AG08396 (cell line): ENCODE measurements around the gene KRTAP21-1.
"Not testable (repeated sequence)": the region's sequence is repeated elsewhere in the genome, so short reads cannot be mapped to it uniquely, and the experiment has no call there.

ENCODE experiments used
- DNase-seq: peaks from one replicate; pipeline ENCODE4 v3.0.0; 2012; ENCODE audit warnings: low spot score, mixed read lengths

The KRTAP21-1 gene

DNA sequence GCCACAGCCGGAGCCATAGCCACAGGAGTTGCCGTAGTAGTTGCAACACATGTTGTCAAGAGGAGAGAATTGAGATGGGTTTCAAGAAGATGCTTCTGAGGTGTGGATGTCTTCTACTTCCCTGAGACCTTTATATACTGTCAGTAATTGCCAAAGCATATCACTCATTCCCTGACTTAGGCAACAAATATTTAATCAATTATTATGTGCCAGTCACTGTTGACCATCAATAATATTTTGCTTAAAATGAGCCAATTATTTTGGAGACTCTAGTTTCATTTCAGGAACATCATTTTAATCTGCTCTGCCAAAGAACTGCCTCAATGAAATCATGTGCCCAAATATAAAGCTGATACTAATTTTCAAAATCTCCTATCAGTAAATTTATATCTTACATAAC lies at the start of gene KRTAP21-1:
Gene KRTAP21-1 (minus strand): TSS at position 101 of the 400 bp plus-strand sequence. CDS start 50 bp downstream, at position 51.
- not testable (repeated sequence) for DNase-seq

DNA sequence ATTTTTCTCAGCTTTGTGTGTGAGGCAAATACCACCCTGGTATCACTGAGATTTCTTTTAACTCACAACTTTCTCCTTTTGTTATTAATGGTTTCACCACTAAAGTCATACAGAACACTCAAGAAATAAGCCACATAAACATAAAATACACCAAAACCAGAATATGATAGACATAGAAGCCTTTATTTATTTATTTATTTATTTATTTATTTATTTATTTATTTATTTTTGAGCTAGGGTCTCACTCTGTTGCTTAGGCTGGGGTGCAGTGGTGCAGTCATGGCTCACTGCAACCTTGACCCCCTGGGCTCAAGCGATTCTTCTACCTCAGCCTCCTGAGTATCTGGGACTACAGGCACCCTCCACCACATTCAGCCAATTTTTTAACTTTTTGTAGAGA lies 45.4 kb upstream of the KRTAP21-1 start:
- no peak for DNase-seq

DNA sequence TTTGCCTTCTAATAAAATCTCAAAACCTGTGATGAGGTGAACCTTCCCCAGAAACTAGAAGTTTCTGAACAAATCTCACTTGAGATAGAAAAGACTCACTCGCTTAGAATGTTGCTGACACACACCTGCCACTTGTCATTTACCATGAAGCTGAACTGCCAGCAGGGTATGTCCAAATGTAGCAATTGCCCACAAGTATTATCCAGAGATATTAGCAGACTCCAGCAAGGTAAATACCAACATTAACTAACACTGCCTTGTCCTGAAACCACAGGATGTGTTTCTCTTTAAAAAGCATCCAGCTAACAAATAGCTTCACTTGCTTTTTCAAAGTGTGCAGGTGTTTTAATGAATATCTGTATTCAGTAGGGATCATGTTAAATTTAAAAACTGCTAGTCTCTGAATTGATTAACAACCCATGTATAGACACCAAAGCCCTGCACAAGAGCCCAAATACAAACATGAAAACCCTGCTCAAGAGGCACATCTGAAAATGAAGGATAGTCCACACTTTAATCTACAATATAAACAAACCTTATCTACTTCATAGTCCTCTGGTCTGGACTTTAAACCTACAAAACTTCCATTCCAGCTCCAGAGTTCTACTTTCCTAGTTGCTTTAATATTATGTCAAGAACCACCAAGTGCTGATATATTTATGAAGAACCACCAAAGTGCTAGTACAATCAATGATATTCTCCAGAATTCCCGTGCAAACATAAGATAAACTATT lies 38.5 kb upstream of the KRTAP21-1 start:
- no peak for DNase-seq

DNA sequence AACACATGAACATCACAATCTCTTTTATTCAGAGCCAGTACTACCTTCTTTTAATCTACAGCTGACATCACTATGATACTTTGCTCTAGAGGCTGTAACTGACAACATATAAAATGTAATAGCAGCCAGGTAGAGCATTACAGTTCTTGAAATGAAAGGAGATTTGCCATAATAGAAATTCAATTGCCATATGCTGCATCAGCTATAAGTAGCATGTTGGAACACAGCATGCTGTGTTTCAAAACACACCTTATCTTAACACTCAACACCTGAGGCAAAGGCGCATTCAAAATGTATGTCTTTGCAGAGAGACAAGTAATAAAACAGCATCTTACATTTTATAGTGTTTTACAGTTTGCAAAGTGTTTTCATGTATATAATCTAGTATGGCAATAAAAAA lies 24.0 kb upstream of the KRTAP21-1 start:
- no peak for DNase-seq

DNA sequence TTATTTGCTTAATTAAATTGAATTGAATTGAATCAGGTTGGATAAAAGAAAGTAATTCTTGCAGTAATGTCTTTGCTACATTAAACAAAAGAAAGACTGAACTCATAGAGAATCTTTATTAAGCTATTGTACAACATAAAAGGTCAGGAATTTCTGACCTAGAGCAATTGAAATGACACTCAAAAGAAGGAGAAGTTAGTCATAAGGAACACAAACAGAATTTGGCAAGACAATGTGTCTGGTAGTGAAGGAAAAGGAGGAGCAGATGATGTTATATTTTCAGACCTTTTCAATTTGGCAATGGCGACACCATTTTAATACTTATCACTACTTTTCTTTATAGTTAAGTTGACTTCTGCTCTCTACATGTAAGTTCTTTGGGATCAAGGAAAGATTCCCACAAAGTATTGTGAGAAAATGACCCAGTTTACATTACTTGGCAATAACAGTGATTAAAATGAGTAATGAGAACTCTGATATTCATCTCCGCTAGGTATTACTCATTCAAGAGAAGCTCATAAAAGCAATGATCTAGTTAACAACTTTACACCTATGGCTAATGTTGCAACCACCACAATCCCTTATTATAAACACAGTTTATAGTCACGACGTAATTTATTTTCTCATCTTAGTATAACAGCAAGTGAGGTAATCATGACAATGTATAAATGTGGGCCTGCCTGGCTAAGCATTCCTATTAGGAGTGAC lies 14.7 kb upstream of the KRTAP21-1 start:
- DNase-seq: no peak

DNA sequence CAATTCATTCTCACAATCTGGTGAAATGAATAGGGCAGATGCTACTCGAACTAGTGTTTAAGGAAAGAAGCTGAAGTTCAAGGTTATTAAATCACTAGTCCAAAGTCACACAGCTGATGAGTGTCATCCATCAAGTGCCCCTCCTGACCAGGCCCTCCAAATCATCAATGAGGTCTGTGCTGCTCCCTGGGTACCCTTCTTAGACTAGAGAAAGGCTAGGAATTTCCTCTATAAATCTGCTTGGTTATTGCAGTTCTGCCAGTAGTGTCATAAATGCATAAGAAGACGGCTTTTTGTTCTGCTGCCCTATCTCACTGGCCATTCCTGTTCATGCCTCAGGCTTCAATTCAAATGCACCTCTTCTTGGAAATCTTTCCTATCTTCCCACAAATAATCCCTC lies 5.5 kb upstream of the KRTAP21-1 start:
- DNase-seq: no peak

DNA sequence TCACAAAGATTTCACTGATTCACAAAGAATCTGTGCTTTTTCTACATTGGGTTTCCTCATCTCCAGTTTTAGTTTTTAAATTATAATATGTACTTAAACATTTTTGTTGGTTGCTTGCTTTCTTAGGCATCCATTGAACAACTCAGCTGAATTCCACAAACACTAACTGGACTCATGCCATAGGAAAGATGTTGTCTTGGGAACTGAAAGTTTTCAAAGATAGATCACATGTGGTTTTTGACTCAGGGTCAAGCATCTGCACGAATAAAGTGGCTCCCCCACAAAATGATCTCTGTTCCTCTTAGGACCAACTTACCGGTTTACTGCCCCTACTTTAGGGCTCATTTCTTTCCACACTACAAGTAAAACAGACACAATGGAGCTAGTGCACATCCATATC lies 3.1 kb upstream of the KRTAP21-1 start:
- no peak for DNase-seq

DNA sequence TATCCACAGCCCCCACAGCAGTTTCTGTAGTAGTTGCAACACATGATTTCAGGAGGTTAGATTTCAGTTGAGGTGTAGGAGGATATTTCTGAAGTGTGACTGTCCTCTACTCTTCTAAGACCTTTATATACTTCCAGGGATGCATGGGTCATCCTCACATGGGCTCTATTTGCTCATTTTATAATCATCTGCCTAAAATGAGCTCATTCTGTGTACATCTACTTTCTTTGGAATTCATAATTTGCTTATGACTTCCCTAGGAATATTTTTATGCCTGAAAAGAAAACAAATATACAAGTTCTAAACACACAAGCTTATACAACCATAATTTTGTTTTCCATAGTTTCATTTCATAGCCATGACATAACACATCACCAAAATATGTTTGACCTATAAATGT lies 8.1 kb downstream of the KRTAP21-1 start, which contains the start of gene KRTAP21-2:
Gene KRTAP21-2 (minus strand): TSS at position 101 of the 400 bp plus-strand sequence. CDS start 57 bp downstream, at position 44.
- no peak for DNase-seq

DNA sequence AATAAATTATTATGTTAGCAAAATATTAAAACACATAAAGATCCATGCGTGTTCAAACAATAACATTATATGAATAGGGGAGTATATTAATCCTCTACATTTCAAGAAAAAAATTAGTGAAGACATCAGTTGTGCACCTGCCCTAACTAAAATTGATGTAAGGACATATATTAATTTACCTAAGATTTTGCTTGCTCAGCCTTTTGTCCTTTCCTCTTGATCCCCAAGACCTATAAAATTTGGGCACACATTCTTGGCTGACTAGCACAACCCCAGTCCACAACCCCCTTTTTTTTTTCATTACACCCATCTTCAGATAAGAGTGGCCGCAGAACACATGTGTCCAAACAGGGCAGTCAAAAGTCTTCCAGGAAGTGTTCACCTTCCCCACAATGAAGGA lies 14.8 kb downstream of the KRTAP21-1 start:
- DNase-seq: no peak

DNA sequence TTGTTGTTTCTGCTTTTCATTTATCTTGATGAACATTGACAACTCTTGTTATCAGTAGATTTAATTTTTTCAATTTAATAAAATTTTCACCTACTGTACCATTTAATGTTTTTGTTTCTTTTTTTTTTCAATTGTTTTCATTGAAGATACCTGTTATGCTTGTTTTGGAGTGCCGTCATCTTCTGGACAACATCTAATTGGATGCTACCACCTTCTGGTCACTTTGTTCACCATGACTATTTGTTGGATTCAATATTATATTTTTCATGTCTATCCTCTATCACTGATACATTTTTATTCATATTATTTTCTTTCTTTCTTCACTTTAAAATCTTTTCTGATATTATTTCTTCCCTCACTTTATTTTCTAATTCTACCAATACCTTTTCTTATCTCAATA lies 22.2 kb downstream of the KRTAP21-1 start:
- DNase-seq: no peak

DNA sequence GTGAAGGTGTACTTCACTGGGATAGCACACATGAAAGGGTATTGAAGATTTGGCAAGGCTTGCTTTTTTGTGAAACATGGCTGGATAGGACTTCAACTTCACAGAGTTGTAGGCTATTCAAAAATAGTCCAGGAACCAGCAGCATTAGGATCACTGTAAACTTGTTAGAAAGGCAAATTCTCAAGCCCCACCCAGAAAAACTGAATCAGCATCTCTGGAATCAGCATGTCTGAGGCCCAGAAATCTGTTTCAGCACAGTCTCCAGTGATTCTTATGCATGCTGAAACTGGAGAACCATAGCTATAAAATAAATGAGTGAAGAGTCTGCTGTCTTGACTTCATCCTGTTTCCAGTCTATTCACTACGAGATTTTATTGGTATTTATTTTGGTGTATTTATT lies 28.5 kb downstream of the KRTAP21-1 start:
- no peak for DNase-seq

DNA sequence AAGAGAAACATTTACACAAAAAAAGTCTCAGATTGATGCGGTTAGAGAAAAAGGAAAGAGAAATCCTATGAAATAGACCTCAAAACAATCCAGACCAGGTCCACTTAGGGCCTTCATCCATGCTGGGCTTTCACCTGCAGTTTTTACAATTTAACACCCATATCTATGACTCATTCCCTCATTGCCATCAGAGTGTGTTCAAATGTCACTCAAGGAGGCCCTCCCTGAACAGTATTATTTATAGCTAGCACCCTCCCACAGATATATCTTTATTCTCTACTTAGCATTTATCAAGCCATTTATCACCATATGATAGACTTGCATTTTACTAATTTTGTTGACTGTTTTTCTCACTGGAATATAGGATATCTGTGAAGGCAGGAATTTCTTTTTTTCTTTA lies 35.8 kb downstream of the KRTAP21-1 start:
- no peak for DNase-seq

DNA sequence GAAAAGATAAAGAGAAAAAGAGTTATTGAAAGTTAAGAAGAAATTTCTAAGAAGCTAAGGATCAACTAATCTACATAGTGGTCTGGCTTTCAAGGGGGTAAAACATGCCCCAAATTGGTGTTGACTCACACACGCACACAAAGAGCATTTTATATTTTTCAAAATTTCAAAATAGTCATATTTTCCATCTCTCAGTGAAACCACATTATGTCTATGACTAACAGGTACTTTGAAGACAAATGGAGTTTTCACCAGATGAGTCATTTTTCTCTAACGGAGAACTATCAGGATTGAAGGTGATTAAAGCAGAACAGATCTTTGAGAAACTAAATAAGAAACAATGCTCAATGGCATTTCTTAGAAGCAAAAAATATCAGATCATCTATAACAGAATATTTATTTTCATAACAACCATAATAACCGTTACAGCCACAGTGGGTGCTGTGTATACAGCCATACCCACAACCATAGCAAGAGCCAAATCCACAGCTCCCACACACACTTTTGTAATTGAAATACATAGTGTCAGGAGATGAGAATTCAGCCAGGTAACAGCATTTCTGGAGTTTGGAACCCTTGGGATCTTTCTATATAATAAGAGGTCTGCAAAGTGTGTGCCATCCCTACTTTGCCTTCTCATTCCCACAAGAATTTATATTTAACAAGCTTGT lies 36.9 kb downstream of the KRTAP21-1 start, which contains the start of gene KRTAP21-3:
Gene KRTAP21-3 (minus strand): TSS at position 539 of the 671 bp plus-strand sequence. CDS start 18 bp downstream, at position 521.
- DNase-seq: no peak

DNA sequence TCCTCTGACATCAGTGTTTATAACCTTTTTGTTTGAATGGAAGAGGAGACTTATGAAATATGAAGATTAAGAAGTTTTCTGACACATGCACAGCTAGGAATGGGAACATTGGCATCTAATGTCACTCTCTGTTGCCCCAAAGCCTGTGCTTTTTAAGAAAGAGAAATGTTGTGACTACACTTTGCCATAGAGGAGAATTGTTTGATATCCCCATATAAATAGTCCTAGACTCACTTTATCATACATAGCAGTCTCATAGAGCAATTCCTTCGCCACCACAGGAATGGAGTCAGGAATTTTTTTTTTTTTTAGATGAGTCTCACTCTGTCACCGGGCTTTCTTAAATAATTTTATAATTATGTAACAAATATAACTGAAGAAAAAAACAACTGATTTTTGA lies 38.1 kb downstream of the KRTAP21-1 start:
- no peak for DNase-seq

DNA sequence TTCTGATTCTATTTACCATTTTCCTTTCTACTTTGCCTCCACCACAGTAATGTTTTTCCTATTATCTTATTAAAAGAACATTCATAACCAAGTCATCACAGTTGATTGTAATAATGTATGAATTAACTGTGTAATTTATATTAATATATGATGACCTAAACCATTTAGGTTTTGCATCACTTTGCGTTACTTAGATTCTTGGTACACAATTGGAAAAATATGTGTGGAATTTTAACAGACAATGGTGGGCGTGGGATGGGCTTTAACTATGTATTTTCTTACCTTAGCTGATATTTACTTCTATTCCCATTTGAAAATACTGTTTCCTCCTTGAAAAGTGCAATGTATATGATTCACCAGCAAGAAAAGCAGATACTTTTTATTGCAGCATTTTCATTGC lies 40.3 kb downstream of the KRTAP21-1 start:
- DNase-seq: no peak

DNA sequence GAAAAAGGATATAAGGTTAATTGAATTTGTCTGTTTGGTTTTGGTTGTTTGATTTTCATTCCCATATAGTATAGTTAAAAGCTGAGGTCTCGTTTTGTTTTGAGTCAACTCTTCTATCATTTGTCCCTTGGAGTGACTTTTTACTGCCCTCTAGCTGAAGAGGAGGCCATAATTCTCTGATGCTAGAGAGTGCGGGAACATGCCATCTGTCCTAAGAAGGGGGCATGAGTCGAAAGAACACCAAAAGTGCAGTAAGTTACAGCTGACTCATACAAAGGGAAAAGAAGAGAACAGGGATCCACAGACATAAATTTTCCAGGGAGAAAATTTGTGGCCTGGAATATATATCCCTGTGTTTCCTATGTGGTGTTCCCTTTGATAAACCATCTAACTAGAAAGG lies 40.8 kb downstream of the KRTAP21-1 start:
- no peak for DNase-seq

DNA sequence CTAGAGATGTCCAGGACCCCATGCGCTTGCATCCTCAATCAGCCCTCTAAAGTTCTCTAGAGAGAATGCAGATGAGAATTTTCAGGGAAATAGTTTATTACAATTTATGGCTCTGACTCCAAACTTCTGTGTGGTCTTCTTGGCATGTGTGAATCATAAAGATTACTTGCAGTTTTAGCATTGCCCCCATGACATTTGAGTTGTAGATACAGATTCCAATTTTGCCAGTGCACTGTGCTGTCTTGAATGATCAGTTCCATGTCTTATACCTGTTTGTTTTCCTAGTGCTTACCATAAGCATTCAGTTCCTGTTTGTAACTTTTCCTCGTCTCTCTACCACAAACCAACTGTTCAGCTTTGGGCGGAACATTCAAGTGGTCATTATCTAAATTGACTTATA lies 41.5 kb downstream of the KRTAP21-1 start:
- no peak for DNase-seq

DNA sequence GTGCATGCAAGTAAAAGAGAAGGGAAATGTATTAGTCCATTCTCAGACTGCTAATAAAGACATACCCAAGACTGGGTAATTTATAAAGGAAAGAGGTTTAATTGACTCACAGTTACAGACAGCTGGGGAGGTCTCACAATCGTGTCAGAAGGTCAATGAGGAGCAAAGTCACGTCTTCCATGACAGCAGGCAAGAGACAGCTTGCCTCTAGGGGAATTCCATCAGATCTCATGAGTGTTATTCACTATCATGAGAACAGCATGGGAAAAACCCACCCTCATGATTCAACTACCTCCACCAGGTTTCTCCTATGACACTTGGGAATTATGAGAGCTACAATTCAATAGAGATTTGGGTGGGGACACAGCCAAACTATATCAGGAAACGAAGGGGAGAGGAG lies 44.7 kb downstream of the KRTAP21-1 start:
- DNase-seq: no peak

DNA sequence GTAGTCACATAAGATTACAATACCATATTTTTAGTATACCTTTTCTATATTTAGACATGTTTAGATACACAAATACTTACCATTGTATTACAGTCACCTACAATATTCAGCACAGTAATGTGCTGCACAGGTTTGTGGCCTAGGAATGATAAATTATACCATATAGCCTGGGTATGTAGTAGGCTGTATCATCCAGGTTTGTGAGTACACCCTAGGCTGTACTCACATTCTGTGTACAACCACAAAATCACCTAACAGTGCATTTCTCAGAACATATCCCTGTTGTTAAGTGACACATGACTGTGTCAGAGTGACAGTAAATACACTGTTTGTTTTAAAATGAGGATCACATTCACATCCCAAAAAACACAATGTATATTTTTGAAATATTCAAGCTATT lies 47.8 kb downstream of the KRTAP21-1 start:
- DNase-seq: no peak
